ENCODE data around the gene CRABP1.

The CRABP1 gene

DNA sequence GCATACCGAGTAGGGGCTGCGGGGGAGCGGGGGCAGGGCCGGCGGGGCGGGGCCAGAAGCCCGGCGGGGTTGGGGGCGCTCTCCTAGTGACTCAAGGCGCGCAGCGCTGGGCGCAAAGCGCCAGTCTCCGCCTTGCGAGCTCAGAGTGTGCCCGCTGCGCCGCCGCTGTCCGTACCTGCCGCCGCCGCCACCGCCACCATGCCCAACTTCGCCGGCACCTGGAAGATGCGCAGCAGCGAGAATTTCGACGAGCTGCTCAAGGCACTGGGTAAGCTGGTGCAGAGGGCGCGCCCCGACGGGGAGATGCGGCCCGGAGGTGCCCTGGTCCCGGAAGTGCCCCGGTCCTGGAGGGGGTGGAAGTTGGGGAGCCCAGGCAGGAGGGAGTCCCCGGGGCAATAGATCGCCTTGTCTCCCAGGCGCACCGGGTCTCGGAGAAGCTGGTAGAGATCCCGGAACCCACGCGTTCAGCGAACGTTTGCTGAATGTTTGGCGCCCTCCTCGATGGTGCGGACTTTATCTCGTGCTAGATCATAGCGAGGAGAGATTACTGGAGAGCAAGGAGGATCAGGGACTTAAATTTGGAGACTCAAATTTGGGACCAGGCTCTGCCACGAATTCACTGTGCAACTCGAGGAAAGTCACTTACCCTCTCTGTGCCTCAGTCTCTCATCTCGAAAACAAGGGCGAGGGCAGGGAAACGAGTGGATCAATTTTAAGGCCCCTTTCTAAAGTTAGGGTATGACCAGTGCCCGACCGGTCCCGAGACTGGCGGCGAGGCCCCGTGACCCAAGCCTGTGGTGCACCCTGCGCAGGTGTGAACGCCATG, at the start of gene CRABP1:
CRABP1 (plus strand) TSS at position 123 of the 826 bp plus-strand sequence; CDS start at position 199, 76 bp downstream.
- no peak for DNase-seq

DNA sequence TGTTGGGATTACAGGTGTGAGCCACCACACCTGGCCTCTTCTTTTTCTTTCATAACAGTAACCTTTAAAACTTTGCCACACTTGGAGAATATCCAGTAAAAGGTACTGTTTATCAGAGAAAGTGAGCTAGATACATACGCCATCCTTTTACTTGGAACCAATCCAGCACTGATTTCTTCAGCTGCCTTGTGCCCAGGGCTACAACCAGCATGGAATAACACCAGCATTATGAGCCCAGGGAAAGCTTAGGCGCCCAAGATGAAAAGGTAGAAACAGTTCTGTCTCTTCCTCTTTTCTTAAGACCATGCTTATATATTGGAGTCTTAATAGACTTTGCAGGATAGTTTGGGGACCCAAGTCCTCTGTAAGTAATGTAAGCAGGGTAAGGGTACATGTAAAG, 49.1 kb upstream of the CRABP1 start:
- no peak for DNase-seq

DNA sequence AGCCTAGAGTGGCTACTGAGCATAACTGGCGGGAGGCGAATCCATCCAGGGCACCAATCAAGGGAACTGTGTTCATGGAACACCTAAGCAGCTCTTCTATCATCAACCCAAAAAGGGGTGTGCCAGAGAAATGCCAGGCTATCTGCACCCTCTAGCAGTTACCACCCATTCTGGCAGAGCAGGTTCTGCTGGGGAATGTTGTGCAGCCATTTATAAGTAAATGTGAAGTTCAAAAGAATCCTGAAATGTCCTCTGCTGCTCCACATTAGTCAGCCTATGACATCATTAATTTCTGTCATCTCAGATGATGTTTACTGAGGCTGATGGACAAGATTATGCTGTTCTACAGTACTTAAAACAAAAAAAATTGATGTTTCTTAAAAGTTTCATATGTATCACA, 48.5 kb upstream of the CRABP1 start:
- DNase-seq: no peak

DNA sequence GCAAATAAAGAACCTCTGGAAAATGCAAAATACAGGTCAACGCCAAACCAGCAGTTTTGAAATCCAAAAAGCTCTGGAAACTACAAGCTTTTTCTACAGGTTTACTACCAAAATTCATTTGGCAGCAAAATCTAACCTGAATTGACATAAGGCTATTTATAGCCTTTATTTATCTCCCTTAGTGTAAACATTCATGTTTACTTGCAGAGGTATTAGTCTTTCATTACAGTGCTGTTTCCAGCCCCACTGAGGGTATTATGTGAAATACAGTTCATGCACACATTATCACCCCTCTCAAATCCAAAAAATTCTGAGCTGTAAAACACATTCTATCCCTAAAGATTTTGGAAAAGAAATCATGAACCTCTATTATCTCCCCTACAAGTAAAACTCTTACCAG, 47.9 kb upstream of the CRABP1 start:
- no peak for DNase-seq

DNA sequence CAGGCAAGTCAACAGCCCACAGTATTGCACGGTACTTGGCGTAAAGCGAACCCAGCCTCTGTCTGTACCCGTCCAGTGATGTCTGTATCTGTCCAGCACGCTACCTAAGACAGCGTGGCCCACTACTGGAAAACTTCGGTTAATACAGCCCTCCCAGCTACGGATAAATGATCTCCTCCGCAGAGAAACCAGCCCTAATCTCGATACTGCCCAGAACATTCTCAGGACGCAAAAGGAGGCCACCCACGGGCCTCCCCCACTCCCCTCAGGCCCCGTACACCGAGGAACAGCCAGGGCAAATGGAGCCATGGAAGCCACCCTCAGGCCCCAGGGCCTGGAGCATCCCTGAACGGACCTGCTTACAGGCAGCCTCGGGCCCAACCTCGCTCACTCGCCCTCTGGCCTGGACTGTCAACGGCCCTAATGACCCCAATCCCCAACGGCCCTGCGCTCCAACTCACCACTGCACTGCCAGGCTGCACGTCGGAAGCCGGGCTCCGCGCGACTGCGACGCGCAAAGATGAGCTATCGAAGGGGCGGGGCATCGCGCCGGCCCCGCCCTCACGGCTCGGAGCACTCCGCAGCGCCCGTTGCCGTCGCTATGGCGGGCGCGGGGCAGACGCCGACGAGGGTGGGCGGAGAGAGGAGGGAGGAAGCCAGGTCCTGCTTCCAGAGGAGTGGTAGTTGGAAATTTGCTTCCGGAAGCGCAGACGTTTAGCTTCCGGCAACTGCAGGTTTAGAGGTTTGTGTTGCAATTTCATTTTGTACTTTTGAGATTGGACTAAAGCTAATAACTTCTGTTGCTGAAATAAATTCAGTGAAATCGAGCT, 40.8 kb upstream of the CRABP1 start, which contains the start of gene SKIC8:
SKIC8 (minus strand) TSS at position 509 of the 830 bp plus-strand sequence. CDS start 3,923 bp downstream, outside the sequence.
- DNase-seq: peak; percentile 88

DNA sequence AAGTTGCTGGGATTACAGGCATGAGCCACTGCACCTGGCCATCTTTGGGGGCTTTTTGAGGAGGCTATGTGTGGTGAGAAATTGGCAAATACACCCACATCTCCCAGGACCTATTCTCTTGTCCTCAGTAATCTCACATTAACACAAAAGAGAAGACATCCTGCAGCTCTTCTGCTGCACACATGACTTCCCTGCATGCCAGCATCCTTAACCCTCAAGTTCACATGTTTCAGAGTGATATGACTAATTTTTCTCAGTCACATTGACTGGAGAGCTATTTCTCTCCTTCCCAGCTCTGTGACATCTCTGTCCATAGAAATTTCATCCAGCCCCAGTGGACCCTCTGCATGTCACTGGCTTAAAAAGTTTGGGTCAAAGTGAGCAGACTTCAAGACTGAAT, 38.8 kb upstream of the CRABP1 start:
- DNase-seq: no peak

DNA sequence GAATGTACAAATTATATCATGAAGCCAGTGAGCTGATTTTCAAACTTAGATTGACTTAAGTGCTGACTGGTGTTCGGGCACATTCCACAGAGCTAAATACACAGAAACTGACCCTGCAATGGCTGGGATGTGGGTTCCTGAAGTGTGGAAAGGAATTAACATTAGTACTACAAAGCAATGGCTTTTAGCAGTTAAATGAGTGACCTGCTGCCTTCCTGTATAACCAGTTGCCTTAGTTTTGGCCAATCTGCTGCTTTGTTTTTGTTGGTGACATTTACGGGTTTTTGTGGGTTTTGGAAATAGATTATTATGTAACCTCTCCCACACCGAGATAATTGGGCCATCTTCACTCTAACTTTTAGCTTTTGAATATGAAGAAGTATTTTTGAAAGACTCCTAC, 38.3 kb upstream of the CRABP1 start:
- no peak for DNase-seq

DNA sequence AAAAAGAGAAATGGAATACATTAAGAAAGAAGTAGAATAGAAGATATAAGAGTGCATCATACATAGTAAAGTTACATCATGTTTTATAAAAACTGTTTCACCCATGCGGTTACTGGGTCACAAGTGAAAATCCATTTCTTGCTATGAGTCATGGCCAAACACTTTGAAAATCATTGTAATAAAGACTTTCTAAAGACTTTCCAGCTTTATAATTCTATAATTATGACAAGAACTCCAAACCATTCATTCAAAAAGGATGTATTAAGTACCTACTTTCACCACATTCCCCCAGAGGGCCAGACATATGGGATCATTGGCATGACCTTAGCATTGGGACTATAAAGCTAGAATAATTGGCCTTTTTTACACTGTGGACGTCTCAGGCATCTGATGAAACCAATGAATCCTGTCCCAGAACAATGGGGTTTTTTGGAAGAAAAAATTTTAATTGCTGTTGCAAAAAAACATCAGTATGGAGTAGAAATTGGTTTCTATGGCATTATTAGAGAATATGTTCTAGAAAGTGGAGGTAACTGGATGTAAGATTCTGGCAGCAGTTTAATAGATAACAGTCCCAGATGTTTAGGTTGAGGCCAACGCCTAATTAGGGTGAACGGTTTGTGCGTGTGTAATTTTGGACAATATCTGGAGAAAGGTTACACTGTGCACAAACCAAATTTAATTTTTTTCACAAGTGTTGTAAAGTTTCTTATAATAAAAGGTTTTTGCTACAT, 37.4 kb upstream of the CRABP1 start:
- DNase-seq: no peak

DNA sequence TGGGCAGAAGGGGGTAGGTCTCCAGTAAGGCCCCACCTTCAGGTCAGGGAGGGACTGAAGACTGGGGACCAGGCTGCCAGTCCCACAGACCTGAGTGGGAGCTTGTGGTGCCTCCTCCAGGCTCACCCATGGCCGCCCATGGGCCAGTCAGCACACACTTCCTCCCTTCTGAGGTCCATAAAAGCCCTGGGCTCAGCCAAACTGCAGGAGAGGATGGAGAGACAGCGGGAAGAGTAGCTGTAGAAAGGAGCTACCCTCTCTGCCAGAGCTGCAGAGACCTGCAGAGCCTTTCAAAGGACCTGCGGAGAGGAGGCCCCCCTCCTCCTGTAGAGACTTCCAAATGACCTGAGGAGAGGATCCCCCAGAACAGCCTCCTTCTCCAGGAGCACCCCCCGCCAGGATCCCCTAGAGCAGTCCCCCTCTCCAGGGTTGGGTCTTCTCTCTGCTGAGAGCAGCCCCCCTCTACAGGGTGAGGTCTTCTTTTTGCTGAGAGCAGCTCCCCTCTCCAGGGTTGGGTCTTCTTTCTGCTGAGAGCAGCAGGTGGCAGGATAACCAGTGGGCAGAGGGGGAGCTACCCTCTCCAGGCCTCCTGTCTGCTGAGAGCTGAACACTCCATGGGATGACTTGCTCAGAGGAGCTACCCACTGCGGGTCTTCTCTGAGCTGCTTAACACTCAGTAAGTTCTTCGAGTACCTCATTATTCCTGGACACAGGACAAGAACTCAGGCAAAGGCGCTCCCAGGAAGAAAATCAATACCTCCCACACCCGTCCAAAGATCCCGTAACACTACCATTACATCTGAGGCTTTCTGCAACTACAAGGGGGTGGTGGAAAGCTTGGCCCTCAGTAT, 35.7 kb upstream of the CRABP1 start:
- no peak for DNase-seq

DNA sequence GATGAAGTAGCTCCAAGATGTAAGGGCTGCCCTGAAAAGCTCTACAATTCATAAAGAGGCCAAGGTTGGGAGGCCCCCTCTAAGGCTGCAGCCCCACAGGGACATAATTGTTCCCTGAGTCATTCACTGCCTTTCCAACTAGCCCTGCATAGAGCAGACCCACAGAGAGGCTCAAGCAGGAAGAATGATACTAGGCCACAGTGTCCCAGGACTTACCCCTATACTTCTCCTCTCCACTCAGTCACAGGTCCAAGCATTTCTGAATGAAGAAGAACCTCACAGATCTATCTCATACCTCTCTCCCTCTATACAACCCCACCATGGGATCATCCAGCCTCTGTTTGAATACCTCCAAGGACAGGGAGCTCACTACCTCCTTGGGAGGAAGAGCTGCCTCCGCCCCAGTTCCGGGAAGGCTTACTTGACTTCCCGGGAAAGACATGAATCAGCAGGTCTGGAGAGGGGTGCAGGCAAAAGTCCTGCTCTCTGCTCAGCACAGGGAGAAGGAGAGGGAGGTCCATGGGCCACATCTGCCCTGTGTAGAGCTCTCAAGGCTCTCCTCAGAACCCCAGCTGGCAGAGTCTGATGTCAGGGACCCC, 33.9 kb upstream of the CRABP1 start:
- DNase-seq: no peak

DNA sequence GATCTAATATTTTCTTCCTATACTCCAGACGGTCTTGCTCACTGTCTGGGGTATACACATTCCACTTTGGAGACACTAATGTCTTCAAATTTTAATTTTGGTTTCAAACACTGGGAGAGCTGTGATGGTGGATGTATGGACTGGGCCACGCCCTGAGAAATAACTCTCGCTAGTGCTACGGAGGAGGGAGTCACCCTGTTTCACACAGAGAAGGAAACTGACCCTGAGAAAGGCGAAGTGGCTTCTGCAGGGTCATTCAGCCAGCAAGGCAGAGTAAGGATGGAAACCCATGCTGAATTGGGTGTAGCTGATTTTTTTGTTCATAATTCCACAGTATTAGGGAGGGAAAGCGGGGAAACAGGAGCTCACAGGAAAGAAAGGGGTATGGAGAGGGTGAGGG, 32.2 kb upstream of the CRABP1 start:
- no peak for DNase-seq

DNA sequence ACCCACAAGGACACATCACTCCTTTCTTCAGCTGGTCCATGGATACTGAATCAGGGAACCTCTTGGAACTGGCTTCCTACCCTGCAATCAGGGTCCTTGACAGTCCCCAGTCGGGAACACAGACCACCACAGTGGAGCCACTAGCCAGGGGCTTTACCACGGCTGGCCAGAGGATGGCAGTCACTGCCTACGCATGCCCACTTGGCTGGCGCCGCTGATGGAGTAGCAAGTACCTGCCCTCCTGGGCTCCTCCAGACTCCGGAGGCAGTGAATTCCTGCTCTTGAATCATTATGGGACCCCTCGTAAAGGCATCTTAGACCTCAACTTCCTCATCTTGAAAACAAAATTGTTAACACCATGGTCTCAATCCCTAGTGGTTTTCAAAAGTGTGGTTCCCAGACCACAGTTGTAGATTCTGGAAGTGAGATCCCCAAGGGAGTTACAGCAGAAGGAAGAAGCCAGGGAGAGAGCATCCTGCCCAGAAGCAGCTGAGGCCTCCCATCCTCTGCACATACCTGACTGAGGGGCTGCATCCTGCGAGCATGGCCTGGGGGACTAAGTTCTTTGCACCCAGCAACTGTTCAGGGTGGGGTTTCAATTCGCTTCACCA, 31.6 kb upstream of the CRABP1 start:
- DNase-seq: peak; percentile 64

DNA sequence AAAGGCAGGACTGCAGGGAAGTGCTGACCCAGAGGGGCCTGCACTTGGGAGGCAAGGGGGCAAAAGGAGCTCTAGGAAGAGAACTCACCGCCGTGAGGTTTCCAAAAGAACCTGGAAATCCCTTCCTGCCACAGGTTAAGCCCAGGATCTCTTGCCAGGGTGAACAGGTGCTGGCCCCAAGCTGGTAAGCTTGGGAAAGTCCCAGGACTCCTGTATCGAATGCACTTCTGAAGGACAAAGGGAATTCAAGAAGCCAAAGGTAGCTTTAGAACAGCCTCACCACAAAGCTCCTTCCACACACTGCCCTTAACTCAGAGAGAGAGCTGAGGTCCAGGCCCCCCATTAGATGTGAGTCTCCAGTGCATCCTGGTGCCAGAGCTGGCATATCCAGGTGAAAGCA, 28.9 kb upstream of the CRABP1 start:
- no peak for DNase-seq

DNA sequence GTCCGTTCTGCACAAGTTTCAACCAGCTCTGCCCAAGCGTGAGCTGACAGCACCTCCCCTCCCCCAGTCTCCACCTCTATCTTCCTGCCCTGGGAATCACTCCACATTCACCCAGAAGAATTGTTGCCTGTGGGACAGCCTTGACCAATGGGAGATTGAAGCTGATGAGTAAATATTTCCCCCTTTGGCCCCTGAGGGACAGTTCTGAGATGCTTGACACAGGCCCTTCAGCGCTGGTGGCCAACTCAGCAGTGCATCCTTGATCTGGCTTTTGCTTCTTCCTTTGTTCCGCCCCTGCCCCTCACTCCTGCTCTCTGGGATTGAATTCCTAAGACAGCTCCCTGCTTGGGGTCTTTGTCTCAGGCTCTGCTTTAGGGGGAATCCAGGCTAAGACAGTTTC, 27.6 kb upstream of the CRABP1 start:
- no peak for DNase-seq

DNA sequence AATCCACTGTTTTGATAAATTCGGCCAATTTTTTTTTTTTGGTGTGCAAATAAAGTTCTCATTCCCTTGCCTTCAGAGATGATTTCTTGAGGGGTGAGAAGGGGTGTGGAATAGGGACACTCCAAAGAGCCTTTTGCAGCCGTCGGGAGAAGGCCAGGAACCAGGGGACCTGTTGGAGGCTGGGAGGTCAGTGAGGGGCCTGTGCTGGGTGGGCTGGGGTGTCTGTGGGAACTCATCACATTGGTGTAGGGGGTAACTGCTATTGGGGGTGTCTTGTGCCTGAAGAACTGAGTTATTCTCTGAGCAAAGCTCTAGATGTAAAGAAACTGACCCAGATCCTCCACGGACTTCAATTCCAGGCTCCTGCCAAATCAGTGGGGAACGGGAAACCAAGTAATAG, 27.2 kb upstream of the CRABP1 start:
- DNase-seq: no peak

DNA sequence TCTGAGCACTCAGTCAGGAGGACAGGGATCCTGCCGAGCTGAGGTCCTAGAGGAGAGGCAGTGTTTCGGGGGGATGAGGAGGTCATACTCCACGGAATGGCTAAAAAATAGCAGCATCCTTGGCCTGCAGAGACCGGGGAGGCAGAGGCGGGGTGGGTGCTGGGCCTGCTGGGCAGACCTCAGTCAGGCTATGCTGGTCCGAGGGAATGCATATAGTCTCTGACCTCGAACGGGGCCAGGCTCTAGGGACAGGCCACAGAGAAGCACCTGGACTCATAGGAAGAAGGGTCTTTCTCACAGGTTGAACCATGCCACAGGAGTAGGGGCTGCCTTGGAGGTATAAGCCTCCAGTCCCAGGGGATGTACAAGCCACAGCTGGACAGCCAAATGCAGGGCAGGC, 26.8 kb upstream of the CRABP1 start:
- DNase-seq: no peak

DNA sequence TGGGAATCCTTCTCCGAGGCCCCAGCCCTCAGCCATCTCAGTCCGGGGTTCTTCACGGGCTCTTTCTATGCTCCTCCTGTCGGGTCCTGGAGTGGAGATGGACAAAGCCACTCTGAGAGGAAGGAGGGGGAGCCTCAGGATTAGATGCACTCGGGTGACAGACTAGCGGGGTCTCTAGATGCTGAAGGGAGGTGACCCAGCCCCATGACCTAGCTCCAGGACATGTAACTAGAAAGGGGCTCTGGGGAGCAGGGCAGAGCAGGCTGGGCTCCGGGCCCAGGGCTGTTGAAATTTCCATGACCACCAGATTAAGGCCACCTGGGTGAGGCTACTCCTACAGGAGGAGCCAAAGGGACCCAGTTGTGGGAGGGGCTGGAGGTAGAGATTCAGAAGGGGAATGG, 26.0 kb upstream of the CRABP1 start:
- DNase-seq: no peak

DNA sequence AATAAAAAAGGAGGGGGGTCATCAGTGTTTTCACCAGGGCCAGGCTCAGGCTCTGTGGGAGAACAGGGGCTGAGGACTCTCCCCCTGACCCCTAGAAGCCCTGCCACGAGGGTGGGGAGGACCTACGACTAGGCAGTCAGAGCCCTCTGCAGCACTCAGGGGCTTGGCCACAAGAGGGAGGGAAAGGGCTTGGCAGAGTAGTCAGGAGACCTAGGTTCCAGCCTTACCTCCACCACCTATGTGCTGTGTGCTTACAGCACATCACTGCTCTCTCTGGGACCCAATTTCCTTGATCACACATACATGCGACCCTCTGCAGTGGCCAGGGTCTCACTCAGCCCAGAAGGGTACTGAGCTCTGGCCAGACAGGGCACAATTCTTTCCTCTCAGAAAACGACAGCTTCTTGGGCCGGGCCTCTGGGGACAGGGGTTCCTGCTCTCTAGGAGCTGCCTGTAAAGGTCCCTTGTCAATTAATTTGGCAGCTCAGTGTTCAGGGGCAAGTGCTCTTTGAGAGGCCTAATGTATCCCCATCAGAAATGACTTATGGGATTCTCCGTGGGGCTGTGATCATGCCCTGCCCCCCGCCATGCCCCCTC, 24.4 kb upstream of the CRABP1 start:
- DNase-seq: peak; percentile 70

DNA sequence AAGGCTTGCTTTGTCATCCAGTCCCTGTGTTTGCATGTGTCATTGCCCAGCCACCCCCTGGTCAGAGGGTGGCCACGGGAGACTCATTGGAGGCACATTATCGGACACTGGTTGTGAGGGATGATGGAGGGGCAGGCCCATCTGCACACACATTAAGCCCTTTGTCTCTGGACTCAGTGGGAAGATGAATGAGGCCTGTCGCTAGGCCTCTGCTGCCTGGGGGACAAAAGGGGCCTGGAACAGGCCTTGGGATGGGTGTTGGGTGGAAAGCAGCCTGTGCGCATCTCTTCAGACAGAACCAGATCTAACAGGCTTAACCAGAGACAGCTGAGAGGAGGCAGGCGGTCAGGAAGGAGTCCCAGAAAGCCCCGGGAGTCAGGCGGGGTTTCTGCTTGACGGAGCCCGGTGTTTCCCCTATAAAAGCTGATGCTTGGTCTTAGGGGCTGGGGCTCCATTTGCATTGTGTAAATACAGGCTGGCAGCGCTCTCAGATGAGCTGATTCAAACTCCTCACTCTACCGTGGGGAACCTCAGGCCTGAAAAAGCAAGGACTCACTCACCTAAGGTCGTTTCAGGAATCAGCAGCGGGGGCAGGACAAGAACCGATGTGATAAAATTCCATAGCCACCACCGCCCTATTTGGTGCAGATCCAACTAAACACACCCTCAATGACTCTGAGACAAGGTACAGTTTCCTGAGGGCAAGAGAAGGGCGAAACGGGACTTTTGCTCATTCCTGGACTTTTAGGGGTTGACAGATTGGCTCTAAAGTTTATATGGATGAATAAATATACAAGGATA, 23.7 kb upstream of the CRABP1 start:
- DNase-seq: peak; percentile 39

DNA sequence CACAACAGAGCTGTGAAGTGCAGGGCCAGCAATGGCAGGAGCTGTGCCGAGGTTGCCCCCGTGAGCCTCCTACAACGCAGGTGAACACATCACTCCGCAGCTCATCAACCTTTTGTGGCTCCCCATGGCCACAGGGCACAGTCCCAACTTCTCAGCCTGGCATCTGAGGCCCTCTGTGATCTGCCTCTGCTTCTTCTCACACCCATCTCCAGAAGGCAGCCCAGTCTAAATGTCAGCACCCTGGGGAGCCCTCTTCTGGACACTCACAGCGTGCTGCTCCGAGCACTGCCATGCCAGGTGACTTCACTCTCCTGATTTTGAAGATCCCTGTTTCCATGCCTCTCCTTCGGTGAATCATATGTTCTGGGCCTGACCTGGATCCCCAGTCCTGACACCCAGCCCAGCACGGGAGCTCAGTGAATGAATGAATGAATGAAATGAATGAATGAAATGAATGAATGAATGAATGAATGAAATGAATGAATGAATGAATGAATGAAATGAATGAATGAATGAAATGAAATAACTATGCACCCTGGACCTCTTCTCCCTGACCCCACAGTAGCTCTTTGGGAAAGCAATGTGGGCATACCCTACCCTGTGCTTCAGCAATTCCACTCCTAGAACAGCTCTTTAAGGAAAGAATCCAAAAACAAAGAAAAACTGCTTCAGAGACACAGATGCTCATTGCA, 22.9 kb upstream of the CRABP1 start:
- peak; percentile 16 for DNase-seq

All from NCI-H1092 treated with DMSO at 0.1 percent for 48 hours (cell line).